Pancreas (tissue), 10 donors: ENCODE results near the gene IRF9. TPM values are rescaled to one million over a fixed set of nuclear protein-coding genes. Genes with fewer than 3 reads are reported as not detected.

Experiments used
- ATAC-seq, 4 donors: fragments of 200-7000 bp; cut with Tn5 transposase; one replicate each; pipeline versions ENCODE4 v1.8.0 to v1.9.1; 2020; ENCODE audit warnings: mild to moderate bottlenecking in 4 of 4, moderate library complexity in 4 of 4
- DNase-seq, 6 donors: peaks; one replicate each; pipeline ENCODE4 v3.0.0-alpha.2; 2020
- FAIRE-seq: peaks from 2 replicates; lab custom pipeline; 2012; peaks lifted over from hg19 to GRCh38; lab: Jason Lieb, UNC
- H3K27ac ChIP-seq, 4 donors: fragments of 200-600 bp; sonication (generic); 1 replicate in 3 of 4; 2 replicates in 1 of 4; pipeline versions ENCODE4 v1.5.0 to v1.8.0; 2020
- H3K27me3 ChIP-seq, 4 donors: fragments of 200-600 bp; one replicate each; pipeline ENCODE4 v1.8.0; 2021
- H3K36me3 ChIP-seq, 3 donors: fragments of 200-600 bp; sonication (generic) in 1 of 3; one replicate each; pipeline versions ENCODE4 v1.5.0 to v1.8.0; 2020 to 2021
- H3K4me1 ChIP-seq, 3 donors: fragments of 200-600 bp; one replicate each; pipeline ENCODE4 v1.8.0; 2021
- H3K4me3 ChIP-seq, 4 donors: fragments of 200-600 bp; sonication (generic) in 2 of 4; one replicate each; pipeline versions ENCODE4 v1.5.0 to v1.8.0; 2020 to 2021
- H3K9me3 ChIP-seq, 4 donors: fragments of 200-600 bp; one replicate each; pipeline ENCODE4 v1.8.0; 2021
- WGBS, 2 donors: extraction: QIAGEN DNeasy Blood & Tissue Kit; methylation state at CpG; one replicate each; pipeline ENCODE4 v1.1.7; 2013; 5-methylcytosine and 5-hydroxymethylcytosine counted together
- intact Hi-C, 3 donors: fragments of 100-400 bp; cut with DNase I; formaldehyde crosslinking; loops; one replicate each; pipeline versions ENCODE4 v1.11.1 to v1.14.2; 2022
- polyA plus RNA-seq, 2 donors: library from polyadenylated mRNA; stranded (reverse); fragments of 200-250 nt; gene quantifications; one replicate each; pipeline ENCODE4 v1.2.3, GENCODE V29; 2013
- total RNA-seq, 6 donors: library from RNA; stranded (reverse); fragmentation: NEBNext Ultra II Directional in 4 of 6; extraction: Animal tissue kit (Norgen Biotek cat#: 25700) in 4 of 6; gene quantifications; one replicate each; pipeline versions ENCODE4 v1.2.1 to v1.2.4, GENCODE V29; 2021 to 2023
- TF ChIP-seq, protein P1 (sequence below), 4 donors: fragments of 200-600 bp; sonication (generic) in 3 of 4; IDR thresholded peaks; one replicate each; pipeline versions ENCODE4 v1.5.0 to v1.8.0; 2021; ENCODE audit warnings: antibody characterized with exemption in 4 of 4
- donor health status: healthy with polysubstance abuse.
- donor health status: DM: no; HTN: no; CAD: no; lungs with moderate emphysema.
- donor health status: DM: no; HTN: no; CAD: no.
- donor health status: control.
- donor health status: control.
- donor health status: Bipolar disorder and iron deficiency.
- donor health status: DM: yes; HTN: yes; CAD: no.
- donor health status: DM: no; HTN: no; CAD: no.
- donor health status: DM: no; HTN: no; CAD: no.
- donor health status: DM: yes; HTN: yes; CAD: no.

The IRF9 gene
- total and polyA plus RNA-seq, 8 donors, result 20.3 to 60.8 (median 37.3) TPM

DNA sequence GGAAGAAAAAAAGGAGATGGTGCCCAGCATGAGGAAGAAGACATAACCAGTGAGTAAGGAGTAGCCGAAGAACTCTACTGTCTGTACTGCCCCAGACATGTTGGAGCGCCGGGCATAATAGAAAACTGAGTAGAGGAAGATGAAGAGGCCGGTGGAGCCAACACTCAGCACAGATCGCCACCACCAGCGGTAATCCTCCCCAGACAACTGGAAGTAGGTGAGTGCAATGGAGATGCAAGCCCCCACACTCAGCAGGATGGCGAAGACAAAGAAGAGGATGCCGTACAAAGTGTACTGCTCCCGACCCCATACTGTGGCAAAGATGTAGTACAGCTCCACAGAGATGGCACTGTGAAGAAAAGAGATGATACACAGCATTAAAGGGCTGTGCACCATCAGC lies 28.4 kb downstream of the IRF9 start:
- H3K27ac ChIP-seq, result no peak overlapping the region
- 88 to 94% methylated on average over 9 of the region's 9 CpGs for WGBS, 2 donors
- DNase-seq, result peak in 1 of 6 donors; percentile 33

DNA sequence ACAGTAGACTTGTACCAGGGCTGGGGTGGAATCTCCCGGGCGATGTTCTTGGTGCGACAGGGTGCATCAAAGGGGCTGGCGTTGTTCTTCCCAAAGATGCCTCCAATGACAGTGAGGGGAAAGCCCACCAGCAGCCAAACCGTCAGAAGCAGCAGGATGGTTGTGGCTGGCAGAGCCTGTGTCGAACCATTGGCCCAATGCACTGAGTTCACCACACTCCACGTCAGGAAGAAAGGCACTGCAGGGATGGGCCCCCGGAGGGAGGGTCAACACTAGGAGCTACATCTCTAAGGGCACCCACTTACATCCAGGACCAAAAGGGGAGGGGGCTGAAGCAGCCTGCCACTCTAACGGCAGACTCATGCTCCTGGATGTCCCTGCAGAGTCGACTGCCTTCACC lies 29.4 kb downstream of the IRF9 start:
- intact Hi-C loops, result no loop called here
- no peak overlapping the region for H3K4me3 ChIP-seq
- WGBS, 2 donors, result 84 to 86% methylated on average over 10 of the region's 10 CpGs
- H3K36me3 ChIP-seq, result peaks cover 0 to 11% (median 4%) of the 10 kb centered on the region in 3 donors
- no peaks in the 10 kb centered on the region for H3K27me3 ChIP-seq
- TF ChIP-seq, protein P1, sequence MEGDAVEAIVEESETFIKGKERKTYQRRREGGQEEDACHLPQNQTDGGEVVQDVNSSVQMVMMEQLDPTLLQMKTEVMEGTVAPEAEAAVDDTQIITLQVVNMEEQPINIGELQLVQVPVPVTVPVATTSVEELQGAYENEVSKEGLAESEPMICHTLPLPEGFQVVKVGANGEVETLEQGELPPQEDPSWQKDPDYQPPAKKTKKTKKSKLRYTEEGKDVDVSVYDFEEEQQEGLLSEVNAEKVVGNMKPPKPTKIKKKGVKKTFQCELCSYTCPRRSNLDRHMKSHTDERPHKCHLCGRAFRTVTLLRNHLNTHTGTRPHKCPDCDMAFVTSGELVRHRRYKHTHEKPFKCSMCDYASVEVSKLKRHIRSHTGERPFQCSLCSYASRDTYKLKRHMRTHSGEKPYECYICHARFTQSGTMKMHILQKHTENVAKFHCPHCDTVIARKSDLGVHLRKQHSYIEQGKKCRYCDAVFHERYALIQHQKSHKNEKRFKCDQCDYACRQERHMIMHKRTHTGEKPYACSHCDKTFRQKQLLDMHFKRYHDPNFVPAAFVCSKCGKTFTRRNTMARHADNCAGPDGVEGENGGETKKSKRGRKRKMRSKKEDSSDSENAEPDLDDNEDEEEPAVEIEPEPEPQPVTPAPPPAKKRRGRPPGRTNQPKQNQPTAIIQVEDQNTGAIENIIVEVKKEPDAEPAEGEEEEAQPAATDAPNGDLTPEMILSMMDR (IDR thresholded peaks at IDR 0.05), result no peak
- H3K4me1 ChIP-seq, result peaks cover 0 to 19% (median 9%) of the 10 kb centered on the region in 3 donors
- DNase-seq (peak in 1 of 6 donors; percentile 33), FAIRE-seq (no peak), ATAC-seq (no peak)
- H3K27ac ChIP-seq, result no peak overlapping the region
- H3K9me3 ChIP-seq, result no peaks in the 10 kb centered on the region

More for the DNA sequence above, 28.4 kb downstream of the IRF9 start:
- TF ChIP-seq, protein P1 (IDR thresholded peaks at IDR 0.05), result no peak
- H3K9me3 ChIP-seq, result no peaks in the 10 kb centered on the region
- ATAC-seq (no peak), FAIRE-seq (no peak)
- intact Hi-C loops, result no loop called here
- H3K27me3 ChIP-seq, result no peaks in the 10 kb centered on the region
- H3K4me3 ChIP-seq, result no peak overlapping the region
- peaks cover 2 to 21% (median 12%) of the 10 kb centered on the region in 3 donors for H3K36me3 ChIP-seq
- peaks cover 0 to 16% (median 9%) of the 10 kb centered on the region in 3 donors for H3K4me1 ChIP-seq

DNA sequence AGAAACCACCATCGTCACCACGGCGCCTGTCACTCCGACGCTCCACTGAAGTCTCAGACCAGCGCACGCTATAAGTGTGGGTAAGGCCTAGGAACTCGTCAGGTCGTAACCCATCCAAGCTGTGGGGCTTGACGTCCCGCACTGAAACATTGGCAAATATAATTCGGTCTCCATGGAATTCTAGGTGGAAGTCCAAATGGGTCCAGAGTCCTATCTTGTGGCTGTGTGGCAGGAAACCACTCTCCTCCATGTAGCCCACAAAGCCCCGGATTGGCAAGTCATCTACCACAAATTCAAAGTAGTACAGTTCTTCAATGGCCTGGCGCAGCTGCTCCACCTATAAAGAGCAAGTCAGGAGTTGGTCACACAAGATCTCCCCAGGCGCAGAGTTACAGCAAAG lies 31.9 kb downstream of the IRF9 start:
- peaks cover 0 to 19% (median 4%) of the 10 kb centered on the region in 3 donors for H3K4me1 ChIP-seq
- 94% methylated on average over 15 of the region's 15 CpGs for WGBS, 2 donors
- no peak overlapping the region for H3K27ac ChIP-seq
- no peaks in the 10 kb centered on the region for H3K9me3 ChIP-seq
- ATAC-seq, result no peak
- intact Hi-C loops, result no loop called here
- no peak for FAIRE-seq
- DNase-seq, result no peak
- no peak overlapping the region for H3K4me3 ChIP-seq
- TF ChIP-seq, protein P1 (IDR thresholded peaks at IDR 0.05), result no peak
- H3K27me3 ChIP-seq, result no peaks in the 10 kb centered on the region
- H3K36me3 ChIP-seq, result peaks cover 0 to 6% (median 0%) of the 10 kb centered on the region in 3 donors

DNA sequence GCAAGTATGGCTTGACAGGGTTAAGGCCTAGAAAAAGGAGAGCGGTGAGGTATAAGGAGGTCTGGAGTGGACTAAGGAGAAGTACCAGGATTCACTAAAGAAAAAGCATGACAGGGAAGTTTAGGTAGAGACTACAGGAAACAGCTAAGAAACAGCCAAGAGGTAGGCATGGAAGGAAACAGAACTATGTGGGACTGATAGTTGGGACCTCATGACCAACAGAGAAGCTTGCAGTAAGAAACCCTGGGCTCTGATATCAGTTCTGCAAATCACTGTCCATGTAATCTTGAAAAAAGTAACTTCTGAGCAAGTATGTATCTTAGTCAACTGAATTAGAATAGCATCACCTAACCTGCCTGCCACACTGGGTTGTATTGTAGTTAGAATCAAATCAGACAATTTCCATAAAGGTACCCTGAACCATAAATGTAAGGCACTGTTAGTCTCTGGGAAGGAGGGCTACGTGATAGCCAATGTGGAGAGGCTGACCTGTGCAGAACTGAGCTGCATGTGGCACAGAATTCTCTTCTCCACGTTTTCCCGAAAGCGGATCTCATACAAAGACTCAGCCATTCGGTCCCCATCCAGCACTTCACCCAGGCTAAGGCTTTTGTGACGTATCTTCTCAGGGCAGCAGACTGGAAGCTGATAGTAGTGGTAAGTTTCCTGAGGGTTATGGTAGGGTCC lies 33.3 kb downstream of the IRF9 start:
- TF ChIP-seq, protein P1 (IDR thresholded peaks at IDR 0.05), result no peak
- H3K4me1 ChIP-seq, result peaks cover 0 to 26% (median 4%) of the 10 kb centered on the region in 3 donors
- ATAC-seq, result no peak
- H3K4me3 ChIP-seq, result peak overlapping the region; percentile 59 to 99 (median 96)
- H3K9me3 ChIP-seq, result no peaks in the 10 kb centered on the region
- intact Hi-C loops, result no loop called here
- H3K27me3 ChIP-seq, result no peaks in the 10 kb centered on the region
- H3K27ac ChIP-seq, result peak overlapping the region; percentile 94 to 100 (median 99)
- 46 to 56% methylated on average over 7 of the region's 7 CpGs for WGBS, 2 donors
- no peak for FAIRE-seq
- no peak for DNase-seq
- H3K36me3 ChIP-seq, result peaks cover 0 to 6% (median 0%) of the 10 kb centered on the region in 3 donors

DNA sequence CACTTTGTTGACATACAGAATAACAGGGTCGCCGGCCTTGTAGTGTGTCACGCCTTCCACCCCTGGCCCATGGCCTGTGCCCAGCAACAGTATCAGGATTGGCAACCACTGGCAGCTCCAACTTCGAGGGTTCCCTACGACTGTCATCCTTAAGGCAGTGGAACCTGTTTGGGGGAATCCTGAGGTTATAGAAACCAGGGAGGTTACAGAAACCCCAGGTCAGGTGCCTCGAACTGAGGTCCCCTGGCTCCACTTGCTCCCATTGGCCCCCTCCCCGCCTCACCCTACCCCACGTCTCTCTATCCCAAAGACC lies 33.8 kb downstream of the IRF9 start:
- H3K27ac ChIP-seq, result peak overlapping the region; percentile 94 to 100 (median 99)
- no peaks in the 10 kb centered on the region for H3K9me3 ChIP-seq
- FAIRE-seq, result no peak
- H3K36me3 ChIP-seq, result peaks cover 0 to 6% (median 0%) of the 10 kb centered on the region in 3 donors
- WGBS, 2 donors, result 15 to 23% methylated on average over 8 of the region's 8 CpGs
- no peak for DNase-seq
- TF ChIP-seq, protein P1 (IDR thresholded peaks at IDR 0.05), result no peak
- intact Hi-C loops, result no loop called here
- H3K4me1 ChIP-seq, result peaks cover 0 to 26% (median 4%) of the 10 kb centered on the region in 3 donors
- no peaks in the 10 kb centered on the region for H3K27me3 ChIP-seq
- H3K4me3 ChIP-seq, result peak overlapping the region; percentile 59 to 99 (median 96)
- ATAC-seq, result no peak
